Endodermal cell (in vitro differentiated cells): ENCODE measurements around the gene FAIM2. TPM values are rescaled to one million over a fixed set of nuclear protein-coding genes. Genes with fewer than 3 reads are reported as not detected.

Experiments
- DNase-seq: peaks from one replicate; pipeline ENCODE4 v3.0.0-alpha.2; 2017
- H3K27ac ChIP-seq: 2 replicates; pipeline ENCODE4 v1.5.1; 2013; ENCODE audit warnings: mild to moderate bottlenecking, low read depth, low read length, moderate library complexity
- H3K27me3 ChIP-seq: 2 replicates; pipeline ENCODE4 v1.6.1; 2013; ENCODE audit warnings: mild to moderate bottlenecking, low read length, moderate library complexity; ENCODE audit not compliant: insufficient read depth, control insufficient read depth, poor library complexity, severe bottlenecking
- H3K36me3 ChIP-seq: 2 replicates; pipeline ENCODE4 v1.7.0; 2013; ENCODE audit warnings: mild to moderate bottlenecking, low read length, moderate library complexity; ENCODE audit not compliant: control insufficient read depth, insufficient read depth
- H3K4me1 ChIP-seq: one replicate; pipeline ENCODE4 v1.7.0; 2013; ENCODE audit warnings: low read length; ENCODE audit not compliant: control insufficient read depth, insufficient read depth
- H3K4me3 ChIP-seq: 2 replicates; pipeline ENCODE4 v1.5.1; 2013; ENCODE audit warnings: mild to moderate bottlenecking, low read length, moderate library complexity
- H3K9ac ChIP-seq: 2 replicates; pipeline ENCODE4 v1.6.1; 2013; ENCODE audit warnings: mild to moderate bottlenecking, low read length, moderate library complexity; ENCODE audit not compliant: poor library complexity, severe bottlenecking; ENCODE audit errors: extremely low read depth
- H3K9me3 ChIP-seq: 2 replicates; pipeline ENCODE4 v1.6.1; 2013; ENCODE audit warnings: mild to moderate bottlenecking, low read length, moderate library complexity; ENCODE audit not compliant: control insufficient read depth
- H3K27ac Mint-ChIP-seq: 2 replicates; pipeline ENCODE4 v1.8.0; 2020; ENCODE audit warnings: mixed read lengths
- H3K27me3 Mint-ChIP-seq: 2 replicates; pipeline ENCODE4 v1.8.0; 2021; ENCODE audit warnings: mild to moderate bottlenecking, mixed read lengths; ENCODE audit not compliant: insufficient read depth
- H3K36me3 Mint-ChIP-seq: 2 replicates; pipeline ENCODE4 v1.8.0; 2020; ENCODE audit warnings: low read depth, mixed read lengths
- H3K4me1 Mint-ChIP-seq: 2 replicates; pipeline ENCODE4 v1.8.0; 2020; ENCODE audit warnings: mixed read lengths
- H3K4me3 Mint-ChIP-seq: 2 replicates; pipeline ENCODE4 v1.8.0; 2020; ENCODE audit warnings: mild to moderate bottlenecking, moderate library complexity, mixed read lengths
- H3K9me3 Mint-ChIP-seq: 2 replicates; pipeline ENCODE4 v1.8.0; 2020; ENCODE audit warnings: mild to moderate bottlenecking, mixed read lengths
- CTCF ChIP-seq: fragments of 200-600 bp; sonication (generic); conservative IDR thresholded peaks from 2 replicates; pipeline ENCODE4 v1.5.0; 2021; ENCODE audit warnings: antibody characterized with exemption, mild to moderate bottlenecking
- WGBS, 2 experiments: methylation state at CpG; one replicate each; pipeline versions ENCODE4 v1.1.5 to v1.1.7; 2013; ENCODE audit warnings: missing lambda C conversion rate in 2 of 2, mixed read lengths in 1 of 2; ENCODE audit not compliant: insufficient coverage in 1 of 2, insufficient read length in 1 of 2; 5-methylcytosine and 5-hydroxymethylcytosine counted together
- total RNA-seq, 2 donors: library from RNA; stranded (reverse); fragmentation: NEBNext Ultra II Directional in 1 of 2; extraction: Animal tissue kit (Norgen Biotek cat#: 25700) in 1 of 2; gene quantifications; 2 replicates in 1 of 2; 3 replicates in 1 of 2; pipeline ENCODE4 v1.2.1, GENCODE V29; 2021

Gene FAIM2
- total RNA-seq, 2 donors from 2014 or later, result not detected

DNA sequence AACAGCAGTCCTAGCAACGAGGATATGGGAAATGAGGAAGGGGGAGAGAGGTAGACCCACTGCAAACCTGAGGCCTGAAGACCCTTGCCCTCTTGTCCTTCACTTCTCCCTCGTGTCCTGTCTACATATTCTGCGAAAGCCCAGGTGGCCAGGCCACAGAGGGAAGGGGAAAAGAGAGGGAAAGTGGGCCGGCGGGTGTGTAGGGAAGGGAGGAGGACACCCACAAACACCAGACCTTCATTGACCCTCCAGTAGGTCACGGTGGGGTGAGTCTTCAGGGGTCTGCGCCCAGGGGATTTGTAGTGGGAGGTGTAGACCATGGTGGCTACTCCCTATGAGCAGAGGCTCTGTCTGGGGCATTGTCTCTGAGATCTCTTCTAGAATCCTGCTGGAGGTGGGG, 3.8 kb downstream of the FAIM2 start:
- peaks cover 57% of the 10 kb centered on the region for H3K27me3 Mint-ChIP-seq
- H3K4me3 Mint-ChIP-seq, result no peak overlapping the region
- H3K9ac ChIP-seq, result no peak overlapping the region
- H3K27ac ChIP-seq, result no peak overlapping the region
- no peak overlapping the region for H3K4me3 ChIP-seq
- no peaks in the 10 kb centered on the region for H3K36me3 Mint-ChIP-seq
- DNase-seq, result no peak
- H3K4me1 ChIP-seq, result peaks cover 7% of the 10 kb centered on the region
- H3K36me3 ChIP-seq, result no peaks in the 10 kb centered on the region
- no peaks in the 10 kb centered on the region for H3K9me3 Mint-ChIP-seq
- no peak for TF ChIP-seq CTCF
- 92 to 100% methylated on average over 1 to 7 of the region's 7 CpGs for WGBS, 2 experiments
- peaks cover 24% of the 10 kb centered on the region for H3K4me1 Mint-ChIP-seq
- H3K9me3 ChIP-seq, result no peaks in the 10 kb centered on the region
- no peak overlapping the region for H3K27ac Mint-ChIP-seq
- H3K27me3 ChIP-seq, result peaks cover 29% of the 10 kb centered on the region

GRCh38 chr12:49899286-49899843, 4.3 kb downstream of the FAIM2 start:
- Histone ChIP-seq H3K9me3 (no peaks in the 10 kb centered on the region), H3K4me3 (no peak overlapping the region), H3K27me3 (peaks cover 23% of the 10 kb centered on the region), H3K36me3 (no peaks in the 10 kb centered on the region), H3K4me1 (peaks cover 7% of the 10 kb centered on the region), H3K27ac (no peak overlapping the region), H3K9ac (no peak overlapping the region)
- WGBS, 2 experiments, result 97 to 99% methylated on average over 9 of the region's 9 CpGs
- H3K36me3 Mint-ChIP-seq, result no peaks in the 10 kb centered on the region
- H3K27ac Mint-ChIP-seq, result no peak overlapping the region
- no peak for DNase-seq
- peaks cover 29% of the 10 kb centered on the region for H3K4me1 Mint-ChIP-seq
- no peak overlapping the region for H3K4me3 Mint-ChIP-seq
- TF ChIP-seq CTCF, result no peak
- no peaks in the 10 kb centered on the region for H3K9me3 Mint-ChIP-seq
- peaks cover 53% of the 10 kb centered on the region for H3K27me3 Mint-ChIP-seq

DNA sequence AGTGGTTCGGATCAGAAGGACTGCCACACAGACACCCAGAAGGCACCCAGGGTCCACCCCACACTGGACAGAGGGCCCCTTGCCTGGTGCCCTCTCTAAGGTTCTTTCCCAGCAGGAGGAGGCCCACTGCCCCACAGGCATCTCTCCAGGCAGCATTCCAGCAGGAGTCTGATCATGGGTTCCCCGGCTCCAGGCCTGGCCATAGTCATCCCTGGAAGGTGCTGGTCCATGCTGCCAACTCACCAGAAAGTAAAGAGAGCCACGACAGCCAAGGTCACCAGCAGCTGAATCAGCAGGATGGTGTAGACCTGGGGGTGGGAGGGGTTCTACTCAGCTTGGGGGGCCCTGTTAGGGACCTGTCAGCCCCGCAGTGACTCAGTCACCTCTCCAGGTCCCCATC, 6.4 kb downstream of the FAIM2 start:
- WGBS, 2 experiments, result 90% methylated on average over 2 to 4 of the region's 4 CpGs
- H3K4me3 Mint-ChIP-seq, result no peak overlapping the region
- H3K36me3 Mint-ChIP-seq, result no peaks in the 10 kb centered on the region
- TF ChIP-seq CTCF, result no peak
- Histone ChIP-seq H3K9ac (no peak overlapping the region), H3K27me3 (peaks cover 4% of the 10 kb centered on the region), H3K4me3 (no peak overlapping the region), H3K4me1 (peaks cover 7% of the 10 kb centered on the region), H3K36me3 (no peaks in the 10 kb centered on the region), H3K9me3 (no peaks in the 10 kb centered on the region), H3K27ac (no peak overlapping the region)
- H3K27me3 Mint-ChIP-seq, result peaks cover 41% of the 10 kb centered on the region
- H3K9me3 Mint-ChIP-seq, result no peaks in the 10 kb centered on the region
- DNase-seq, result peak; percentile 44
- peaks cover 31% of the 10 kb centered on the region for H3K4me1 Mint-ChIP-seq
- H3K27ac Mint-ChIP-seq, result no peak overlapping the region
